H1 (cell line): ENCODE data around the gene AP3S1.

Source experiments
- GABPA ChIP-seq: IDR thresholded peaks from 2 replicates; pipeline ENCODE4 v1.6.1; 2011; ENCODE audit warnings: mild to moderate bottlenecking, low read length, moderate library complexity, borderline replicate concordance; ENCODE audit not compliant: insufficient read depth
- POLR2A ChIP-seq, 2 experiments: IDR thresholded peaks; 1 replicate in 1 of 2; 2 replicates in 1 of 2; pipeline ENCODE4 v1.6.1; 2011; ENCODE audit warnings: low read depth in 2 of 2, low read length in 2 of 2, mild to moderate bottlenecking in 2 of 2; ENCODE audit errors: control extremely low read depth in 1 of 2
- SIN3A ChIP-seq, 2 experiments: IDR thresholded peaks in 1 of 2; conservative IDR thresholded peaks in 1 of 2; 2 replicates each; pipeline ENCODE4 v1.6.1; 2011 to 2012; ENCODE audit warnings: low read length in 2 of 2, improper control_type of control experiment in 1 of 2, low read depth in 1 of 2, mild to moderate bottlenecking in 1 of 2
- SP1 ChIP-seq: IDR thresholded peaks from 2 replicates; pipeline ENCODE4 v1.6.1; 2011; ENCODE audit warnings: low read depth, low read length
- TF ChIP-seq, protein P1 (sequence below), 3 experiments: IDR thresholded peaks; 1 replicate in 2 of 3; 2 replicates in 1 of 3; pipeline versions ENCODE4 v1.5.1 to v1.6.1; 2011; ENCODE audit warnings: low read length in 3 of 3, mild to moderate bottlenecking in 3 of 3, inconsistent platforms in 2 of 3, low read depth in 1 of 3, moderate library complexity in 1 of 3; ENCODE audit not compliant: insufficient read depth in 1 of 3; ENCODE audit errors: control extremely low read depth in 1 of 3

- TF ChIP-seq, protein P1, sequence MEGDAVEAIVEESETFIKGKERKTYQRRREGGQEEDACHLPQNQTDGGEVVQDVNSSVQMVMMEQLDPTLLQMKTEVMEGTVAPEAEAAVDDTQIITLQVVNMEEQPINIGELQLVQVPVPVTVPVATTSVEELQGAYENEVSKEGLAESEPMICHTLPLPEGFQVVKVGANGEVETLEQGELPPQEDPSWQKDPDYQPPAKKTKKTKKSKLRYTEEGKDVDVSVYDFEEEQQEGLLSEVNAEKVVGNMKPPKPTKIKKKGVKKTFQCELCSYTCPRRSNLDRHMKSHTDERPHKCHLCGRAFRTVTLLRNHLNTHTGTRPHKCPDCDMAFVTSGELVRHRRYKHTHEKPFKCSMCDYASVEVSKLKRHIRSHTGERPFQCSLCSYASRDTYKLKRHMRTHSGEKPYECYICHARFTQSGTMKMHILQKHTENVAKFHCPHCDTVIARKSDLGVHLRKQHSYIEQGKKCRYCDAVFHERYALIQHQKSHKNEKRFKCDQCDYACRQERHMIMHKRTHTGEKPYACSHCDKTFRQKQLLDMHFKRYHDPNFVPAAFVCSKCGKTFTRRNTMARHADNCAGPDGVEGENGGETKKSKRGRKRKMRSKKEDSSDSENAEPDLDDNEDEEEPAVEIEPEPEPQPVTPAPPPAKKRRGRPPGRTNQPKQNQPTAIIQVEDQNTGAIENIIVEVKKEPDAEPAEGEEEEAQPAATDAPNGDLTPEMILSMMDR (IDR thresholded peaks at IDR 0.05; ENCODE audit: control extremely low read depth in 1 of 3, insufficient read depth in 1 of 3, low read depth in 1 of 3, low read length in 3 of 3): no peak
- TF ChIP-seq POLR2A (IDR thresholded peaks at IDR 0.05; ENCODE audit: control extremely low read depth in 1 of 2, low read depth in 2 of 2, low read length in 2 of 2): no peak
- no peak for TF ChIP-seq SP1
- no peak for TF ChIP-seq SIN3A (conservative IDR thresholded peaks at IDR 0.05 in 1 of 2, IDR thresholded peaks at IDR 0.05 in 1 of 2; ENCODE audit: low read depth in 1 of 2, low read length in 2 of 2)
- no peak for TF ChIP-seq GABPA
These were observed 40.6 kb upstream of the AP3S1 start for GRCh38 chr5:115801152-115801551.
